Renal cortical epithelial cell (primary cell): ENCODE data around the gene FAM219B. TPM values are rescaled to one million over a fixed set of nuclear protein-coding genes. Genes with fewer than 3 reads are reported as not detected.

Experiments
- total RNA-seq: library from RNA; depleted of rRNA; stranded (reverse); fragments of >200 nt; gene quantifications from 2 replicates; pipeline ENCODE4 v1.2.3, GENCODE V29; 2014

The FAM219B gene
- total RNA-seq, 1 donor from 2014 or later: 47.0 TPM

Other genes starting within 250 kb of the FAM219B start
- gene EDC3, start 210.8 kb downstream of the FAM219B start, total RNA-seq: 5.4 and 16.5 TPM in 2 replicates
- gene CYP1A1, start 181.3 kb downstream of the FAM219B start, total RNA-seq: 1.7 TPM in 1 of 2 replicates, not detected in the other
- gene CYP1A2, start 158.0 kb downstream of the FAM219B start, total RNA-seq: not detected in 2 replicates
- gene CSK, start 124.8 kb downstream of the FAM219B start, total RNA-seq: 28.5 and 58.4 TPM in 2 replicates
- not detected in 2 replicates for gene LMAN1L, start 94.0 kb downstream of the FAM219B start, total RNA-seq
- not detected in 2 replicates for gene CPLX3, start 80.2 kb downstream of the FAM219B start, total RNA-seq
- gene ULK3, start 63.7 kb downstream of the FAM219B start, total RNA-seq: 13.4 and 20.4 TPM in 2 replicates
- 19.4 and 64.5 TPM in 2 replicates for gene SCAMP2, start 33.5 kb downstream of the FAM219B start, total RNA-seq
- gene MPI, start 16.8 kb downstream of the FAM219B start, total RNA-seq: 57.3 and 86.6 TPM in 2 replicates
- gene COX5A, start 31.2 kb upstream of the FAM219B start, total RNA-seq: 48.4 and 71.7 TPM in 2 replicates
- 2.1 and 3.3 TPM in 2 replicates for gene RPP25, start 49.9 kb upstream of the FAM219B start, total RNA-seq
- gene SCAMP5, start 88.7 kb upstream of the FAM219B start, total RNA-seq: 0.69 and 10.6 TPM in 2 replicates
- gene PPCDC, start 116.7 kb upstream of the FAM219B start, total RNA-seq: 8.7 TPM in 2 replicates